ENCODE data around the gene KCNQ2.

- TF ChIP-seq POLR2A (IDR thresholded peaks at IDR 0.05) (no peak), CTCF (IDR thresholded peaks at IDR 0.05) (no peak)
Measured at GRCh38 chr20:63405102-63405730, 67.2 kb downstream of the KCNQ2 start.

All from adrenal gland (tissue), 5 donors.